GM15510 (cell line): ENCODE results near the gene ACSF2.

ENCODE experiments used
- POLR2A ChIP-seq: IDR thresholded peaks from 3 replicates; pipeline ENCODE4 v1.6.1; 2011; ENCODE audit warnings: borderline replicate concordance; ENCODE audit not compliant: insufficient read length; ENCODE audit errors: extremely low read depth

ACSF2 gene

GRCh38 chr17:50523208-50523607 is 97.2 kb downstream of the ACSF2 start:
- TF ChIP-seq POLR2A = no peak
